Kidney (tissue), 14 donors: ENCODE data around the gene OR8D4. TPM values are rescaled to one million over a fixed set of nuclear protein-coding genes. Genes with fewer than 3 reads are reported as not detected.

Source experiments
- DNase-seq, 5 donors: peaks; one replicate each; pipeline ENCODE4 v3.0.0-alpha.2; 2013 to 2020
- FAIRE-seq: peaks from 2 replicates; lab custom pipeline; 2012; peaks lifted over from hg19 to GRCh38; lab: Jason Lieb, UNC
- H3K27ac ChIP-seq, 2 donors: one replicate each; pipeline ENCODE4 v1.7.0; 2013; ENCODE audit warnings: low read depth in 2 of 2, low read length in 2 of 2, inconsistent platforms in 1 of 2
- H3K27me3 ChIP-seq: one replicate; pipeline ENCODE4 v1.7.1; 2013; ENCODE audit warnings: low read length, inconsistent platforms; ENCODE audit not compliant: control insufficient read depth, insufficient read depth
- H3K36me3 ChIP-seq, 3 donors: one replicate each; pipeline versions ENCODE4 v1.7.0 to v1.7.1; 2013; ENCODE audit warnings: low read length in 3 of 3, control low read depth in 1 of 3, inconsistent platforms in 1 of 3; ENCODE audit not compliant: insufficient read depth in 3 of 3, control insufficient read depth in 2 of 3
- H3K4me1 ChIP-seq, 3 donors: one replicate each; pipeline versions ENCODE4 v1.7.0 to v1.7.1; 2013; ENCODE audit warnings: low read length in 3 of 3, inconsistent platforms in 1 of 3, low read depth in 1 of 3; ENCODE audit not compliant: control insufficient read depth in 2 of 3, insufficient read depth in 2 of 3
- H3K4me3 ChIP-seq, 3 donors: one replicate each; pipeline versions ENCODE4 v1.7.0 to v1.8.1; 2013; ENCODE audit warnings: low read length in 3 of 3, control low read depth in 1 of 3, inconsistent platforms in 1 of 3
- H3K9ac ChIP-seq, 3 donors: one replicate each; pipeline versions ENCODE4 v1.7.0 to v1.7.1; 2013; ENCODE audit warnings: low read length in 3 of 3, control low read depth in 1 of 3, inconsistent platforms in 1 of 3
- H3K9me3 ChIP-seq, 3 donors: one replicate each; pipeline versions ENCODE4 v1.7.0 to v1.7.1; 2013; ENCODE audit warnings: low read length in 3 of 3, control low read depth in 1 of 3, inconsistent platforms in 1 of 3; ENCODE audit not compliant: control insufficient read depth in 2 of 3, insufficient read depth in 1 of 3
- intact Hi-C: fragments of 100-400 bp; cut with DNase I; formaldehyde crosslinking; loops from one replicate; pipeline ENCODE4 v1.11.1; 2022
- polyA plus RNA-seq: library from polyadenylated mRNA; stranded (reverse); fragments of 350-450 nt; fragmentation: Illumina TruSeq; extraction: RNeasy Lipid Tissue Mini Kit (QIAGEN cat#74804); gene quantifications from one replicate; pipeline ENCODE4 v1.2.3, GENCODE V29; 2014; ENCODE audit warnings: low read depth, low replicate concordance; ENCODE audit not compliant: insufficient read depth
- total RNA-seq: library from RNA; stranded (reverse); fragmentation: NEBNext Ultra II Directional; extraction: Animal tissue kit (Norgen Biotek cat#: 25700); gene quantifications from one replicate; pipeline ENCODE4 v1.2.1, GENCODE V29; 2021
- TF ChIP-seq, protein P1 (sequence below): IDR thresholded peaks from 3 replicates; pipeline ENCODE4 v1.5.1; 2012; ENCODE audit warnings: mild to moderate bottlenecking, moderate library complexity, borderline replicate concordance; ENCODE audit not compliant: insufficient read depth; ENCODE audit errors: extremely low read depth
- donor health status: control.
- donor health status: control.
- donor health status: control.
- donor health status: control.
- donor health status: control.
- donor health status: DM: yes; HTN: yes; CAD: no.
- donor health status: Normal renal cell carcinoma (clear cell type).

OR8D4 gene
- total and polyA plus RNA-seq, 2 donors from 2014 or later, result not detected

DNA sequence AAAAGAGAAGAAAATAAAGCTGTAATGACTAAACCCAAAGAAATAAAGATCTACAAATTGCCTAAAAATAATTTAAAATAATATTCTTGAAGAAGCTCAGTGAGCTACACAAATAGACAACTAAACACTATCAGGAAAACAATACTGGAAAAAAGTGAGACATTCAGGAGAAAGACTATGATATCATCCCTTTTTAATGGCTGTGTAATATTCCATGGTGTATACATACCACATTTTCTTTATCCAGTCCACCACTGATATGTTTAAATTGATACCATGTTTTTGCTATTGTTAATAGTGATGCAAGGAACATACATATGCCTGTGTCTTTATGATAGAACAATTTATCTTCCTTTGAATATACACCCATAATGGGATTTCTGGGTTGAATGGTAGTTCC lies 54.8 kb downstream of the OR8D4 start:
- H3K27ac ChIP-seq, result no peak overlapping the region

More for the DNA sequence above, 54.8 kb downstream of the OR8D4 start:
- TF ChIP-seq, protein P1, sequence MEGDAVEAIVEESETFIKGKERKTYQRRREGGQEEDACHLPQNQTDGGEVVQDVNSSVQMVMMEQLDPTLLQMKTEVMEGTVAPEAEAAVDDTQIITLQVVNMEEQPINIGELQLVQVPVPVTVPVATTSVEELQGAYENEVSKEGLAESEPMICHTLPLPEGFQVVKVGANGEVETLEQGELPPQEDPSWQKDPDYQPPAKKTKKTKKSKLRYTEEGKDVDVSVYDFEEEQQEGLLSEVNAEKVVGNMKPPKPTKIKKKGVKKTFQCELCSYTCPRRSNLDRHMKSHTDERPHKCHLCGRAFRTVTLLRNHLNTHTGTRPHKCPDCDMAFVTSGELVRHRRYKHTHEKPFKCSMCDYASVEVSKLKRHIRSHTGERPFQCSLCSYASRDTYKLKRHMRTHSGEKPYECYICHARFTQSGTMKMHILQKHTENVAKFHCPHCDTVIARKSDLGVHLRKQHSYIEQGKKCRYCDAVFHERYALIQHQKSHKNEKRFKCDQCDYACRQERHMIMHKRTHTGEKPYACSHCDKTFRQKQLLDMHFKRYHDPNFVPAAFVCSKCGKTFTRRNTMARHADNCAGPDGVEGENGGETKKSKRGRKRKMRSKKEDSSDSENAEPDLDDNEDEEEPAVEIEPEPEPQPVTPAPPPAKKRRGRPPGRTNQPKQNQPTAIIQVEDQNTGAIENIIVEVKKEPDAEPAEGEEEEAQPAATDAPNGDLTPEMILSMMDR, result no peak
- H3K4me3 ChIP-seq, result no peak overlapping the region
- H3K9me3 ChIP-seq, result peaks cover 0 to 2% (median 0%) of the 10 kb centered on the region in 3 donors
- no peak for DNase-seq
- no peak for FAIRE-seq
- intact Hi-C loops, result no loop called here
- no peaks in the 10 kb centered on the region for H3K4me1 ChIP-seq
- H3K27me3 ChIP-seq, result no peaks in the 10 kb centered on the region
- H3K36me3 ChIP-seq, result no peaks in the 10 kb centered on the region
- no peak overlapping the region for H3K9ac ChIP-seq

Other genes with a start within 250 kb of the OR8D4 start
- 2.8 TPM for gene SCN3B, start 247.5 kb upstream of the OR8D4 start, total RNA-seq
- 0.43 TPM for gene SCN3B, start 247.5 kb upstream of the OR8D4 start, polyA plus RNA-seq
- 9.8 TPM for gene ZNF202, start 160.5 kb upstream of the OR8D4 start, total RNA-seq
- gene ZNF202, start 160.5 kb upstream of the OR8D4 start, polyA plus RNA-seq, result 4.5 TPM
- not detected for gene OR6X1, start 147.6 kb upstream of the OR8D4 start, total RNA-seq
- not detected for gene OR6X1, start 147.6 kb upstream of the OR8D4 start, polyA plus RNA-seq
- not detected for gene OR6M1, start 95.8 kb upstream of the OR8D4 start, total RNA-seq
- not detected for gene OR6M1, start 95.8 kb upstream of the OR8D4 start, polyA plus RNA-seq
- gene TMEM225, start 16.5 kb upstream of the OR8D4 start, total RNA-seq, result not detected
- gene TMEM225, start 16.5 kb upstream of the OR8D4 start, polyA plus RNA-seq, result not detected
- not detected for gene OR4D5, start 37.5 kb downstream of the OR8D4 start, total RNA-seq
- not detected for gene OR4D5, start 37.5 kb downstream of the OR8D4 start, polyA plus RNA-seq
- gene OR6T1, start 41.7 kb downstream of the OR8D4 start, total RNA-seq, result not detected
- not detected for gene OR6T1, start 41.7 kb downstream of the OR8D4 start, polyA plus RNA-seq
- not detected for gene OR10S1, start 75.6 kb downstream of the OR8D4 start, total RNA-seq
- gene OR10S1, start 75.6 kb downstream of the OR8D4 start, polyA plus RNA-seq, result not detected
- not detected for gene OR10G6, start 93.0 kb downstream of the OR8D4 start, total RNA-seq
- not detected for gene OR10G6, start 93.0 kb downstream of the OR8D4 start, polyA plus RNA-seq
- gene OR10G4, start 110.8 kb downstream of the OR8D4 start, total RNA-seq, result not detected
- not detected for gene OR10G4, start 110.8 kb downstream of the OR8D4 start, polyA plus RNA-seq
- gene OR10G9, start 120.8 kb downstream of the OR8D4 start, total RNA-seq, result not detected
- gene OR10G9, start 120.8 kb downstream of the OR8D4 start, polyA plus RNA-seq, result not detected
- not detected for gene OR10G8, start 124.6 kb downstream of the OR8D4 start, total RNA-seq
- not detected for gene OR10G8, start 124.6 kb downstream of the OR8D4 start, polyA plus RNA-seq
- not detected for gene OR10G7, start 139.2 kb downstream of the OR8D4 start, total RNA-seq
- not detected for gene OR10G7, start 139.2 kb downstream of the OR8D4 start, polyA plus RNA-seq
- gene VWA5A, start 213.3 kb downstream of the OR8D4 start, total RNA-seq, result 57.2 TPM
- gene VWA5A, start 213.3 kb downstream of the OR8D4 start, polyA plus RNA-seq, result 25.0 TPM